NCI-H226 (cell line): ENCODE measurements around the gene COL4A2.
A peak's percentile ranks its signal among the peaks of the same experiment; 100 is the strongest.

Source experiments
- DNase-seq: peaks from one replicate; pipeline ENCODE4 v3.0.0-alpha.2; 2015

COL4A2 gene

DNA sequence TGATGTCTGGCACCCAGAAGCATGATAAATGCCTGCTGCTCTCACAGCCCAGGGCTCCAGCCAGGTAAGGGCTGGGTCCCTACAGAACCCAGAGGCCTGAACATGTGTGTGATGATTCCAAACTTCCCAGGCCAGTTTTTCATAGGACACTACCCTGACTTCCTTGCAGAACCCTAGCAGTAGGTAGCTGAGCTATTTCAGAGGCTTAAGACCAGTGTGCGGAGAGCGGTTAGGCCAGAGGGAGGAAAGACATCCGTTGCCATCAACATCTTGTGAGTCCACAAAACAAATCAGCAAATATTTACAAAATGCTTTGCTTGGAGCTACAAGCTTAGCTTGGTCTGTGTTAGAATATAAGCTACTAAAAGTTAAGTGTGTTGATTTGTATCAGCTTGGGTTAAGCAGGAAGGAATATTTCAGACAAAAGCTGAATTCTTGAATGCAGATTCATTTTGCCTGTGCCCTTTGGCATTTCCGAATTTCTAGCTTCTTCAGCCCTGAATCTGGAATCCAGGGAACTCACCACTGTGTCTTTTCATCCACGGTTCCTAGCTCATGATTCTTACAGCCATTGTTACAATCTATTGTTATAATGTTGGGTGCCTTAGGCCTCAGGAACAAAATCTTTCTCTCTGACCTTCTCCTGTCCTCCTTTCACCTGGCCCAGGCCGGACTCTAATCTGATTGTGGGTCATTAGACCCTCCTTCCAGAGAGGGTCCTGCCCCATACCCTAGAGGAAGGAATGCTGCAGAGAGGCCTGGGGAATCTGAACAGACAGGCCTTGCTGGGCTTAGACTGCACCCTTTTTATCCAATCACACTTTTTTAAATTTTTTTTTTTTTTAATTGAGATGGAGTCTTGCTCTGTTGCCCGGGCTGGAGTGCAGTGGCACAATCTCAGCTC is 242.1 kb downstream of the COL4A2 start:
- DNase-seq = no peak

DNA sequence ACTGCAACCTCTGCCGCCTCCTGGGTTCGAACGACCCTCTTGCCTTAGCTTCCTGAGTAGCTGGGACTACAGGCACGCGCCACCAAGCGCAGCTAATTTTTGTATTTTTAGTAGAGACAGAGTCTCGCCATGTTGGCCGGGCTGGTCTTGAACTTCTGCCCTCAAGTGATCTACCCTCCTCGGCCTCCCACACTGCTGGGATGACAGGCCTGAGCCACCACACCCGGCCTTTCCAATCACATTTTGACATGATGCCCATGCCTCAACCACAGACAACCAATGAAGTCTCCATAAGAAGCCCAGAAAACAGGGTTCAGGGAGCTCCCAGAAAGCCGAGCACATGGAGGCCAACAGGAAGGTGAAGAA is 242.7 kb downstream of the COL4A2 start:
- no peak for DNase-seq

DNA sequence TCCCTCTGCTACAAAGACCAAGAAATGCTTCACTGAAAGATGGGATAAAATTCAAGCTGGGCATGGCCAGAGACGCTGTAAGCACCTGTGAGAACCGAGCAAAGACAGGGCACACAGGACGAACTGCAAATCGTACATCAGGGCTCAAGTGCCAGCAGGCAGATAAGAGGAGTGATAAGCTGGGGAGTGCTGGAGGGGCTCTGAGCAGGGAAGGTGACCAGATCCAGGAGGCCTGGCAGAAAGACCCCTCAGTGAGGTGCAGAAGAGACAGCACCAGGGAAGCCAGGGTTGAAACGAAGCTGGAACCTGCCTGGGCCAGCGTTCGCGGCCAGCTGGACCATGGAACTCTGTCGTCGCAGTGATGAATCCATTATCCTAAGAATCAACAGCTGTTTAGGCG is 244.2 kb downstream of the COL4A2 start:
- no peak for DNase-seq

- no peak for DNase-seq
Measured at GRCh38 chr13:110552767-110553166, 245.7 kb downstream of the COL4A2 start.

GRCh38 chr13:110553417-110553816 is 246.3 kb downstream of the COL4A2 start:
- DNase-seq = no peak

- no peak for DNase-seq
Measured at GRCh38 chr13:110554227-110554836, 247.2 kb downstream of the COL4A2 start.

- DNase-seq = no peak
Measured at GRCh38 chr13:110554946-110555345, 247.9 kb downstream of the COL4A2 start.

DNA sequence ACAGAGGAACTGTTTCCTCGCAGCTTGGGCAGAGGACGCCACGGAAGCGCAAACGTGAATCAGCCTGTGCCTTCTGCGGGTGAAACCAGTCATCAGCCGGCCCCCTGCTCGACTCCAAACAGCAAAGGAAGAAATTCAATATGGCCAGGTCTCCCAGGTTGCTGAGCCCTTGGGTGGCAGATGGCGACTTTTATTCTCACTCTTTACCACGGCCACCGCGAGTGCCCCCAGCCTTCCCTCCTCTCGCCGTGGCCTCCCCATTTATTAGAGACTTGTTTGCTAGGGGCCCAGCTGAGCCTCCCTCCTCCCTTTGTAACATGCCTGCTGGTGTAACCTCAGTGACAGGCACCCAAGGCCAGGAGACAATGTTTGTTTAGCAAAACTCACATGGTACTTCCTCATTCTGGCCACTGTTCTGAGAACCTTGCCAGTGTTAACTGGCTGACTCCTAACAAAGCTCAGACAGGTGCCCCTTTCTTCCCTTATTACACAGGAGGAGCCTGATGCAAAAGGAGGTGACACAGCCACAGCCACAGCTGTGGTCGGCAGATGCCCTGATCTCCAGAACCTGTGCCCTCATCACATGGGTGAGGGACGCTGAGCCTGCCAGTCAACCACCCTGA is 248.6 kb downstream of the COL4A2 start:
- DNase-seq = no peak

DNA sequence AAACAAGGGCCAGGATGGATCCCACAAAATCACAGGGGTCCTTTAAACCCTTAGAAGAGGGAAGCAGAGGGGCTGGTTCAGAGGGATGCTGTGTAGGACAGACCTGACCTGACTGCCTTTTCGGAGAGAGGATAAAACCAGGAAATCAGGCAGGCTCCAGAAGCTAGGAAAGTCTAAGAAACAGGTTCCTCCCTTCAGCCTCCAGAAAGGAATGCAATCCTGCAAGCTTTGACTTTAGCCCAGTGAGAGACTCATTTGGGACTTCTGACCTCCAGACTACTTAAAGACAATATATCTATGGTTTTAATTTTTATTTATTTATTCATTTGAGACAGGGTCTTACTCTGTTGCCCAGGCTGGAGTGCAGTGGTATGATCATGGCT is 249.1 kb downstream of the COL4A2 start:
- DNase-seq = no peak

GRCh38 chr13:110557082-110557481 is 250.0 kb downstream of the COL4A2 start:
- no peak for DNase-seq

DNA sequence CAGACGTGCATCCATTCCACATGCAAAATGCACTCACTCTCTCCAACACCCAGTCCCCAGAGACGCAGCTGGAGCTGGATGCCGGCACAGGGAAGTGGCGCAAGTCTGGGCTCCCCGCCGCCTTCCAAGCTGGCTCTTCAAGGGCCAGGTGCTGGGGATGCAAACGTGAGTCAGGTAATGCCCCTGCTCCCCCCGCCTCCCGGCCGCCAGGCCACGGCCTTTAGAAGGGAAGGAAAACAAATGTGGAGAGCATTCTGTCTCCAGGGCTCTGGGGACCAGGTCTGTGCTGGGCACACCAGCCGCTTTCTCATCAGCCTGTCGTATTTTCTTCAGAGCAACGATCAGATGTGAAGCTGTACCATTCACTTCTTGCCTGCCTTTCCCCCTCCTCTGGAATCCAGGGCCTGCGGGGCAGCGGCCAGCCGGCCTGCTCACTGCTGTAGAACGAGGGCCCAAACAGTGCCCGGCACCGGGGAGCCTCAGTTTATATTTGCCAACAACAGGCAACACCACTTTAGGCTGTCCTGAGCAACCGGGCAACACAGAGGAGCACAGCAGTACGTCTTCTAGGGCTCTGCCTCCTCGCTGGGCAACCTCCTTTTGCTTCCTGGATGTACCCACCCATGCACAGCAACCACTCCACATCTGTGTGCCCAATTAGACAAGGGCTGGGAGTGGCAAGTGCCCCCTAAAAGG is 250.7 kb downstream of the COL4A2 start:
- no peak for DNase-seq

GRCh38 chr13:110559429-110559943 is 252.4 kb downstream of the COL4A2 start:
- no peak for DNase-seq

DNA sequence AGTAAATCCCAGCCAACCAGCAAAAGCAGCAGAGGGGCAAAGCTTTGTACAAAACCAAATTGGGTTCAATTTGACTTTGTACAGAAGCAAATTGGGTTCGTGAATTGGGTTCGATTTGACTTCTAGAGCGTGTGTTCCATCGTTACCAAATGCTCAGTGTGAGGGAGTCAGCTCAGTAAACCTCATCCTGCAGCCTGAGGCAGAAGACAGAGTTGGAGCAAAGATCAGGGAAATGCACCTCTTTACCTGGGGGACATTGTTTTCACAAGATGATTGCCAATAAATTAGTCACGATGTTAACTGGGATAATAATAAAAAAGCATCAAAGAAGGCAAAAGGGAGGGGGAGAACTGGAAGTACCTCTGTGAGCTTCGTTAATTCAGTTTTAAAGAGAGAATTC is 252.9 kb downstream of the COL4A2 start:
- no peak for DNase-seq

GRCh38 chr13:110560601-110561343 is 253.7 kb downstream of the COL4A2 start:
- no peak for DNase-seq

DNA sequence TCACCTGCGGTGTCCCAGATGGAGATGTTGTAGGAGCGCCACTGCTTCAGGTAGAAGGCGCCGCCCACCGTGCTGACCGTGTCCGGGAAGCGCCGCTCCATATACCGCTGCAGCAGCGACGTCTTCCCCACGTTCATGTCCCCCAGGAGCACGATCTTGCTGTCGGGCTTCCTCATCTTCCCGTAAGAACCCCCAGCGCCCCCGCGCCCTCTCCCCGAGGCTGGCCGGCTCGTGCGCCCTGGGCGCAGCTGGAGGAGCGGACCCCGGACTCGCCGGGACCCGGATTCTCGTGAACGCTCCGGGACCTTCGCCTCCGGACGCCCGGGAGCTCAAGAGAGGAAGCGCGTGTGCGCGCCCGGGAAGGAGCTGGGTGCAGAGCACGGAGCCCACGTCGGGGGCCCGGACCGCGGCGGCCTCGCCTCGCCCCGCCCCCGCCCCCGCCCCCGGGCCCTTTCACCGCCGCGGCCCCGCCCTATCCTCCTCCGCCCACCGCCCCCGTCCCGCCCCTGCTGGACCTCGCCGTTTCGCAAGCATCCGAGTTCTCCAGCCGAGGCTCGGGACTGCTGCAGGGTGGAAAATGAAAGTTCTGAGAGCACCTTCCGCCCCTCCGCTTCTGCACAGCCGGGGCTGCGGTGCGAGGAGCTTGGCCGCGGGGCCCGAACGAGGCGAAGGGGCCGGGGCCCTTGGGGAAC is 254.4 kb downstream of the COL4A2 start, which contains the start of gene RAB20:
TSS of gene RAB20 (minus strand) at position 379 of the 692 bp plus-strand sequence. CDS start at position 176, 203 bp downstream.
- peak; percentile 69 for DNase-seq

DNA sequence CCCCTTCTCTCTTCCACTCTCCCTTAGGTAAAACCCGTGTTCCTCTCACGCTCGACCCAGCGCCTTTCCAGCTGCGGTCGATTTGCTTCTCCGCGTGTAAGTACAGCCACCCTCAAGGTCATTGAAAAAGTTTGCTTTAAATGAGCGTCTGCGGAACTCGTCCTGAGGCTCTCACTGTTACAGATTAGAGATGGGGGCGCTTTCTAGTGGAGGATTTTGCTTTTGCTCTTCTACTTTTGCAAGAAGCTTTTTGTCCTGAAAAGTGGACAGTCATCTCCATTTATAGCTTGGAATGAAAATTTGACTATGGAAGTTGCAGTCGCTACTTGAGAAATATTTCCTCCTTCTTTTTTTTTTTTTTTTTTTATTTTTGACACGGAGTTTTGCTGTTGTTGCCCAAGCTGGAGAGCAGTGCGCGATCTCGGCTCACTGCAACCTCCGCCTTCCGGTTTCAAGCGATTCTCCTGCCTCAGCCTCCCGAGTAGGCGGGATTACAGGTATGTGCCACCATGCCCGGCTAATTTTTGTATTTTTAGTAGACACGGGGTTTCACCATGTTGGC is 255.0 kb downstream of the COL4A2 start:
- DNase-seq = no peak
